Measurements from ENCODE around the gene ZNF573.
"Not testable (repeated sequence)": the region's sequence is repeated elsewhere in the genome, so short reads cannot be mapped to it uniquely, and the experiment has no call there.

ZNF573 gene

DNA sequence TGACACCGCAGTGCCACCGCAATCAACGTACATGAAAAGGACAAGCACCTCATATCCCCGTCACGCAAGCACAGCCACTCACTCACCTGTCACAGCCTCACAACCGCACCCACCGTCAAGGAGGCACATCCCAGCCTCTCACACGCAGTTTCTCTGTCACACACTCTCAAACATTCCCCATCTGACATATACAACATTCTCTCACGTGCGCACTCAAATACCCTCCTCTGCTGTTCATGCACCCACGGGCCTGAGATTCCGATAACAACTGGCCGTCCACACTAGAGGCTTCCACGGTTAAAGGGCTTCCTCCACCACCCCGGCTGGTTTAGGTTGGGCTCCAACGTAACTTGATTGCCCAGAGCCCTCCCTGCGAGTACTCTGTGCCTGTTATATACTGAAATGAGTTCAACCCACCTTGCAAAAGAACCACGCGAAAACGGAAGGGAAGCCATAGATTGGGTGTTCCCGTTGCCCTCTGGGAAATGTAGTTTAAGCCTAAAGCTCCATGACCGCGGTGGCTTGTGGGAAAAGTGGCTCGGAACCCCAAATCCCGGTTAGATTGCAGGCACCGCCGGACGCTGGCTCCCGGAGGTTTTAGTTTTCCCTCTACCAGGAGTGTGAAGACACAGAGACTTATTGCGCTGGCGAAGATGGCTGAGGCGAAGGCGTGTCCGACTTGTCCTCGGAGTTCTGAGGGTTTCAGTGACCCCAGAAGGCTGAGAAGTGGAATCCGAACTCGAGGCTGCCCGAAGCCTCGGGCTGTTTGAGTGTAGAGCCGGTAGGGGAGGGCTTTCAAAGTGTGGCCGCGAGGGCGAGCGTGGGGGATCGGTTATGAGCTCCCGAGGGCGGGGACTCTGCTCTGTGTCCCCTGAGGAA is at the start of gene ZNF573:
TSS of gene ZNF573 (minus strand) at position 460 of the 879 bp plus-strand sequence. CDS start 5,857 bp downstream, outside the sequence.
- peak; percentile 65 for DNase-seq (ENCODE audit: low read depth)
- H3K4me3 ChIP-seq (ENCODE audit: low read depth, low read length): peak within 1 kb of the TSS; percentile 87

- DNase-seq (ENCODE audit: low read depth): no peak
Observed at GRCh38 chr19:37817180-37817981, 38.0 kb upstream of the ZNF573 start.

DNA sequence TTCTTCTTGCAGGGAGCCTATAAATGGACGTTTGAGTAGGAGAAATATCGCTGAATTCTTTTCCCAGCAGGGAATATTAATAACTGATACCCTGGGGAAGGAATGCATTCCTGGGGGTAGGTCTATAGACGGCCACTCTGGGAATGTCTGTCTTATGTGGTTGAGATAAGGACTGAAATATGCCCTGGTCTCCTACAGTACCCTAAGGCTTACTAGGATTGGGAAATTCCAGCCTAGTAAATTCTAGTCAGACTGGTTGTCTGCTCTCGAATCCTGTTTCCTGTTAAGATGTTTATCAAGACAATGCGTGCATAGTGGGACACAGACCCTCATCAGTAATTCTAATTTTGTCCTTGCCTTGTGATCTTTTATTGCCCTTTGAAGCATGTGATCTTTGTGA is 36.2 kb upstream of the ZNF573 start:
- not testable (repeated sequence) for H3K4me3 ChIP-seq (ENCODE audit: low read depth, low read length); DNase-seq (ENCODE audit: low read depth)

More at GRCh38 chr19:37817180-37817981, 38.0 kb upstream of the ZNF573 start:
- H3K4me3 ChIP-seq (ENCODE audit: low read depth, low read length): peak overlapping the region; percentile 59

DNA sequence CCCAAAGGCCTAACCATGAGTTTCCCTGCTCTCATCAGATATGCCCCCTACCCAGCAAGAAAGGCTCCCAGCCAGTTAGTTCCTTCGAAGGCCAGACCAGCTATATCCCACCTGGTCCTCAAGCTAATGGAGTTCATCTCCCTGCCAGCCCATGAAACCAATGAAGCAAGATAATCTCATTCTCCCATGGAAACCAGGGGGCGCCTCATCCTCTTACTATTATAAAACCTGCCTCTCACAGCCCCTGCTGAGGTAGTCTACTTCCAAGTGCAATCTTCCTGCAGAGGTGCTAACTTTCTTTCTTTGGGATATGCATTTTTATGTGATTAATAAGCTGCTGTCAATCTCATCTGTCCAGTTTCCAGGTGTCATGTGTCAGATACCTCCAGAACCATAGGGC is 34.0 kb upstream of the ZNF573 start:
- no peak overlapping the region for H3K4me3 ChIP-seq (ENCODE audit: low read depth, low read length)
- DNase-seq (ENCODE audit: low read depth): no peak

- DNase-seq (ENCODE audit: low read depth): no peak
- no peak overlapping the region for H3K4me3 ChIP-seq (ENCODE audit: low read depth, low read length)
Observed at GRCh38 chr19:37809366-37809765, 30.0 kb upstream of the ZNF573 start.

DNA sequence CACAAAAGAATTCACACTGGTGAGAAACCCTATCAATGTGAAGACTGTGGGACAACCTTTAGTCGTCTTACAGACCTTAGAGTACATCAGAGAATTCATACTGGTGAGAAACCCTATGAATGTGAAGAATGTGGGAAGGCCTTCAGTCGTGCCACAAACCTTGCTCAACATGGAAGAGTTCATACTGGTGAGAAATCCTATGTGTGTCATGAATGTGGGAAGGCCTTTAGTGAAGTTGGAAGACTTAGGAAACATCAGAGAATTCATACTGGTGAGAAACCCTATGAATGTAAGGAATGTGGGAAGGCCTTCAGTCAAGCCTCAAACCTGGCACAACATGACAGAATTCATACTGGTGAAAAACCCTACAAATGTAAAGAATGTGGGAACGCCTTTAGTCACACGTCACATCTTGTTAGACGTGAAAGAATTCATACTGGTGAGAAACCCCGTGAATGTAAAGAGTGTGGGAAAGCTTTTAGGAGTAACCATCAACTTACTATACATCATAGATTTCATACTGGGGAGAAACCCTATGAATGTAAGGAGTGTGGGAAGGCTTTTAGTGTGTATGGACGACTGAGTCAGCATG is 24.0 kb upstream of the ZNF573 start:
- H3K4me3 ChIP-seq (ENCODE audit: low read depth, low read length): no peak overlapping the region
- DNase-seq (ENCODE audit: low read depth): no peak

GRCh38 chr19:37790244-37790925 is 11.0 kb upstream of the ZNF573 start:
- no peak overlapping the region for H3K4me3 ChIP-seq (ENCODE audit: low read depth, low read length)
- no peak for DNase-seq (ENCODE audit: low read depth)

GRCh38 chr19:37778613-37779126 is 716 bp downstream of the ZNF573 start:
- no peak for DNase-seq (ENCODE audit: low read depth)
- peak overlapping the region; percentile 87 for H3K4me3 ChIP-seq (ENCODE audit: low read depth, low read length)

- H3K4me3 ChIP-seq (ENCODE audit: low read depth, low read length): no peak overlapping the region
- DNase-seq (ENCODE audit: low read depth): no peak
Observed at GRCh38 chr19:37770985-37771384, 8.4 kb downstream of the ZNF573 start.

DNA sequence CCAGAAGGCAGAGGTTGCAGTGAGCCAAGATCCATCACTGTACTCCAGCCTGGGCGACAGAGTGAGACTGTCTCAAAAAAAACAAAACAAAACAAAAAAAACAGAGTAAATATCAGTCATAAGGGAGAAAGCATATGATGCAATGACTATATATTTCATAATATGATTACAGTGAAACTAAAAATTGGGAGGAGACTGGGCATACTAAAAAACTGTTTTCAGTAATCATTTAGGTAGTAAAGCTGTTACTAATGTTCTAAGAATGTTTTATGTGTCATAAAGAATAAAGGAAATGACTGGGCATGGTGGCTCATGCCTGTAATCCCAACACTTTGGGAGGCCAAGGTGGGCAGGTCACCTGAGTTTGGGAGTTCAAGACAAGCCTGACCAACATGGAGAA is 15.9 kb downstream of the ZNF573 start:
- DNase-seq (ENCODE audit: low read depth): no peak
- no peak overlapping the region for H3K4me3 ChIP-seq (ENCODE audit: low read depth, low read length)

DNA sequence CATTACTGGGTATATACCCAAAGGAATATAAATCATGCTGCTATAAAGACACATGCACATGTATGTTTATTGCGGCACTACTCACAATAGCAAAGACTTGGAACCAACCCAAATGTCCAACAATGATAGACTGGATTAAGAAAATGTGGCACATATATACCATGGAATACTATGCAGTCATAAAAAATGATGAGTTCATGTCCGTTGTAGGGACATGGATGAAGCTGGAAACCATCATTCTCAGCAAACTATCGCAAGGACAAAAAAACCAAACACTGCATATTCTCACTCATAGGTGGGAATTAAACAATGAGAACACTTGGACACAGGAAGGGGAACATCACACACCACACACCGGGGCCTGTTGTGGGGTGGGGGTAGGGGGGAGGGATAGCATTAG is 21.7 kb downstream of the ZNF573 start:
- not testable (repeated sequence) for DNase-seq (ENCODE audit: low read depth); H3K4me3 ChIP-seq (ENCODE audit: low read depth, low read length)

GRCh38 chr19:37738371-37738770 is 41.0 kb downstream of the ZNF573 start:
- no peak overlapping the region for H3K4me3 ChIP-seq (ENCODE audit: low read depth, low read length)
- DNase-seq (ENCODE audit: low read depth): no peak

DNA sequence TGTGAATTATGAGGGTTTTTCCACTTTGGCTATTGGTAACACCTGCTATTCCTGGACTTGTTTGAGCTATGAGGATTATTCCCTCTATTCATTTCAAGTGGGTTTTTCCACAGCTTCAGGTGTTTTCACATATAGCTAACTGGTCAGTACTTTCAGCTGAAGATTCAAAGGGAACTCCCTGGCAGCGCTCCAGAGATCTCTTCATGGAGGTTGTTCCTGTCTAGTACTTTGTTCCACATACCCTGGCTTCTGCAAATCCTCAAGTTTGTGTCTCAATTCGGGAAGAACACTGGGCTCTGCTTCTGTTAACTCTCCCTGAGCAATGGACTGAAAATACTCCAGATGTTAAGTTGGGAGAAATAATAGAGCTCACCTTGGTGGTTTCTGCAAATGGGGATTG is 54.2 kb downstream of the ZNF573 start:
- no peak for DNase-seq (ENCODE audit: low read depth)
- H3K4me3 ChIP-seq (ENCODE audit: low read depth, low read length): no peak overlapping the region

DNA sequence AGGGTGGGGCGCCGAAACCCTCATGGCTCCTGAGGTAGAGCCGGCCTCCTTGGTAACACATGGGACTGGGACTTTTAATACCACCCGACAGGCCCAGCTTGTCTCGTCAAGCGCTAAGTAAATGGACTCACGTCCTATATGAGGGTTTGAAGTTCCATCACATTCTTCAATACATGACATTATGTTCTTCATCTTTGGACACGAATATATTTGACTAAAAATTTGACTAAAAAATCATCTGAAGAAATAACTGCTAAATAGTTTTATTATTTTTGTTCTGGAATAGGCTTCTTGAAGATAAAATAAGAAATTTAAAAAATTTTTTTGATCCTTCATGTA is 59.5 kb downstream of the ZNF573 start:
- DNase-seq (ENCODE audit: low read depth): no peak
- H3K4me3 ChIP-seq (ENCODE audit: low read depth, low read length): peak overlapping the region; percentile 94

- peak within 1 kb of the TSS; percentile 94 for H3K4me3 ChIP-seq (ENCODE audit: low read depth, low read length)
- DNase-seq (ENCODE audit: low read depth): peak; percentile 60
Observed at GRCh38 chr19:37719111-37719926, 60.1 kb downstream of the ZNF573 start, which contains the start of gene ZNF607. ZNF607 (minus strand) TSS chr19:37719761; CDS start chr19:37711618, 8,143 bp downstream.

DNA sequence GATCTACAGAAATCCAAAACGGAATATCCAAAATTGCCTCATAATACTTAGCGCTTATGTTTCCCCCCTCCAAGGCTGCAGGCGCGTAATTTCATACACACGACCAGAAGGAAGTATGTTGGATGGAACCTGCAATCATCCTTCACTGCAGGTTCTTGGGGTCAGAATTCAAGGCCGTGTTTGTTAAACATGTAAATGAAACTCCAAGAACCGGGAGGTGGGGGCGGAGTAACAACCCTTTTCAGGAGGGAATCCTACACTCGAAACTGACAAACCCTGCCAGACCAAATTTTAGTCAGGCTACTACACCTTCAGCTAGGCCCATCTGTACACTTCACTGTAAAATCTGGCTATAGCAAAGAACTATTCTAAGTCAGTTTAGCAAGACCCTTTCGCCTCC is 61.1 kb downstream of the ZNF573 start:
- DNase-seq (ENCODE audit: low read depth): no peak
- peak overlapping the region; percentile 94 for H3K4me3 ChIP-seq (ENCODE audit: low read depth, low read length)

GRCh38 chr19:37716140-37716539 is 63.2 kb downstream of the ZNF573 start:
- no peak overlapping the region for H3K4me3 ChIP-seq (ENCODE audit: low read depth, low read length)

GRCh38 chr19:37706052-37706605 is 73.3 kb downstream of the ZNF573 start:
- no peak for DNase-seq (ENCODE audit: low read depth)
- H3K4me3 ChIP-seq (ENCODE audit: low read depth, low read length): no peak overlapping the region

More at GRCh38 chr19:37716140-37716539, 63.2 kb downstream of the ZNF573 start:
- DNase-seq (ENCODE audit: low read depth): no peak

Measured in skeletal muscle cell (primary cell).